ENCODE measurements around the gene LRMDA. TPM values are rescaled to one million over a fixed set of nuclear protein-coding genes. Genes with fewer than 3 reads are reported as not detected.

The LRMDA gene
- total RNA-seq, 1 donor from 2014 or later = 7.3 TPM

DNA sequence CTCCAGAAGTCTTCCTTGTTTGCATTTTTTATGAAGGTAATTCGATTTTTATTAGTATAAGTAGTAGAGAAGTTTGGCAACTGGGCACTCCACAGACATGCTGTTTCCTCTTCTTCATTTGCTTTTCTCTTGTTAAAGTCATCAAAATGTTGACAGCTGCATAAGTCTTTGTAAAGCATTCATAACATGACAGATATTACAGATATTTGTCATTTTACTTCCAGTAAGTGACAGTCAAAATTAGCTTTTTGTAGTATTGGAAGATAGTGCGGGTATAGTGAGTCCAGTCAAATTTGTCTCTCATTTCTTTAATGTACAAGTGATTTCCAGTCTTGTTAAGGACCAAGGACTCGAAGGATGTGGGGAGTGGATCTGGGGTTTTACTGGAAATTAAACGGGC, 247.1 kb downstream of the LRMDA start:
- no peaks in the 10 kb centered on the region for H3K9me3 ChIP-seq (ENCODE audit: control insufficient read depth in 3 of 3, low read length in 3 of 3)
- no peaks in the 10 kb centered on the region for H3K27me3 ChIP-seq (ENCODE audit: control insufficient read depth in 3 of 3, insufficient read depth in 3 of 3, low read length in 3 of 3)
- no peaks in the 10 kb centered on the region for H3K36me3 ChIP-seq (ENCODE audit: control insufficient read depth in 3 of 3, insufficient read depth in 3 of 3, low read length in 3 of 3)
- H3K27ac ChIP-seq (ENCODE audit: low read depth, low read length) = no peak overlapping the region
- H3K4me3 ChIP-seq (ENCODE audit: low read length in 3 of 3) = no peak overlapping the region
- no peaks in the 10 kb centered on the region for H3K4me1 ChIP-seq (ENCODE audit: control insufficient read depth in 3 of 3, insufficient read depth in 3 of 3, low read length in 3 of 3)
- no peak overlapping the region for H3K9ac ChIP-seq (ENCODE audit: low read depth in 1 of 3, low read length in 3 of 3)

DNA sequence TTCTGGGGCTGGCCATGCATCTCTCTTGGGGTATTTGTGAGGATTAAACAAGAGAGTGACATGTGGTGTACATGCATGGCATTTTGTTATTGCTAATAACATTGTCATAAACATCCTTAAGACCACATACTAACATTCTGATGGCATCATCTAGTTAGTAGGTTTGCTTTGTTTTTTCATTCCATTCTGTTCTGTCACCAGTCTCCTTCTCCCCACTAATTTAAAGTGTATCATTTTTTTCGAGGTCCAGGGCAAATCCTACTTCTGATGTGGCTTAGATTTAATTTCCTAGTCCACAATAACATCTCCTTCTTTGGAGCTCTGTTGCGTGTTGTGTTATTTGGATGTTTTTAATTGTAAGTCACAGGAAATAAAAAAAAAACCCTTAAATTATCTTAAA, 248.1 kb downstream of the LRMDA start:
- no peak overlapping the region for H3K27ac ChIP-seq (ENCODE audit: low read depth, low read length)
- H3K27me3 ChIP-seq (ENCODE audit: control insufficient read depth in 3 of 3, insufficient read depth in 3 of 3, low read length in 3 of 3) = no peaks in the 10 kb centered on the region
- no peak overlapping the region for H3K4me3 ChIP-seq (ENCODE audit: low read length in 3 of 3)
- H3K36me3 ChIP-seq (ENCODE audit: control insufficient read depth in 3 of 3, insufficient read depth in 3 of 3, low read length in 3 of 3) = no peaks in the 10 kb centered on the region
- no peaks in the 10 kb centered on the region for H3K9me3 ChIP-seq (ENCODE audit: control insufficient read depth in 3 of 3, low read length in 3 of 3)
- no peaks in the 10 kb centered on the region for H3K4me1 ChIP-seq (ENCODE audit: control insufficient read depth in 3 of 3, insufficient read depth in 3 of 3, low read length in 3 of 3)
- no peak overlapping the region for H3K9ac ChIP-seq (ENCODE audit: low read depth in 1 of 3, low read length in 3 of 3)

- Histone ChIP-seq H3K4me1 (ENCODE audit: control insufficient read depth in 3 of 3, insufficient read depth in 3 of 3, low read length in 3 of 3) (no peaks in the 10 kb centered on the region), H3K4me3 (ENCODE audit: low read length in 3 of 3) (no peak overlapping the region), H3K27ac (ENCODE audit: low read depth, low read length) (no peak overlapping the region), H3K9ac (ENCODE audit: low read depth in 1 of 3, low read length in 3 of 3) (no peak overlapping the region), H3K9me3 (ENCODE audit: control insufficient read depth in 3 of 3, low read length in 3 of 3) (no peaks in the 10 kb centered on the region), H3K36me3 (ENCODE audit: control insufficient read depth in 3 of 3, insufficient read depth in 3 of 3, low read length in 3 of 3) (no peaks in the 10 kb centered on the region), H3K27me3 (ENCODE audit: control insufficient read depth in 3 of 3, insufficient read depth in 3 of 3, low read length in 3 of 3) (no peaks in the 10 kb centered on the region)
These were observed 249.9 kb downstream of the LRMDA start for GRCh38 chr10:75681334-75681733.

GRCh38 chr10:75682649-75683557, 251.5 kb downstream of the LRMDA start:
- no peaks in the 10 kb centered on the region for H3K4me1 ChIP-seq (ENCODE audit: control insufficient read depth in 3 of 3, insufficient read depth in 3 of 3, low read length in 3 of 3)
- H3K4me3 ChIP-seq (ENCODE audit: low read length in 3 of 3) = no peak overlapping the region
- peaks cover 0 to 3% (median 0%) of the 10 kb centered on the region in 3 donors for H3K9me3 ChIP-seq (ENCODE audit: control insufficient read depth in 3 of 3, low read length in 3 of 3)
- no peaks in the 10 kb centered on the region for H3K27me3 ChIP-seq (ENCODE audit: control insufficient read depth in 3 of 3, insufficient read depth in 3 of 3, low read length in 3 of 3)
- H3K36me3 ChIP-seq (ENCODE audit: control insufficient read depth in 3 of 3, insufficient read depth in 3 of 3, low read length in 3 of 3) = no peaks in the 10 kb centered on the region
- no peak overlapping the region for H3K27ac ChIP-seq (ENCODE audit: low read depth, low read length)
- H3K9ac ChIP-seq (ENCODE audit: low read depth in 1 of 3, low read length in 3 of 3) = no peak overlapping the region

DNA sequence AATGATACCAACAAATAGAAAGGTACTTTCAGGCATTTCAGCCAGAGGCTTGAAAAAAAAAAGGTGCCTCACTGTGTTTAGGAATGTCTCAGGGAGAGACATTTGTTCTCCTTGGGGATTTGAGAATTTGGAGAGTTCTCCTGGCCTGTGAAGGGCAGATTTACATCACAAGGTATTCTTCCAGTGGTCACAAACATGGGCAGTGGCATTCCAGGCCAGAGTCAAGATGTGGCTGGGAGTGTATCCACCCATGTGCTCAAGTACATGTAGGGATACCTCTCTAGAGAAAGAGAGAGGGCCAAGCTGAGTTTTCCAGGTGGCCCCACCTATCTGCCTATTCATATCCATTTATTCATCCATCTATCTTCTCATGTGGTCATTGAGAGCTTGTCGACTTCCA, 253.8 kb downstream of the LRMDA start:
- peaks cover 0 to 3% (median 0%) of the 10 kb centered on the region in 3 donors for H3K9me3 ChIP-seq (ENCODE audit: control insufficient read depth in 3 of 3, low read length in 3 of 3)
- H3K27me3 ChIP-seq (ENCODE audit: control insufficient read depth in 3 of 3, insufficient read depth in 3 of 3, low read length in 3 of 3) = no peaks in the 10 kb centered on the region
- no peak overlapping the region for H3K9ac ChIP-seq (ENCODE audit: low read depth in 1 of 3, low read length in 3 of 3)
- no peaks in the 10 kb centered on the region for H3K4me1 ChIP-seq (ENCODE audit: control insufficient read depth in 3 of 3, insufficient read depth in 3 of 3, low read length in 3 of 3)
- no peak overlapping the region for H3K4me3 ChIP-seq (ENCODE audit: low read length in 3 of 3)
- H3K36me3 ChIP-seq (ENCODE audit: control insufficient read depth in 3 of 3, insufficient read depth in 3 of 3, low read length in 3 of 3) = no peaks in the 10 kb centered on the region
- no peak overlapping the region for H3K27ac ChIP-seq (ENCODE audit: low read depth, low read length)

DNA sequence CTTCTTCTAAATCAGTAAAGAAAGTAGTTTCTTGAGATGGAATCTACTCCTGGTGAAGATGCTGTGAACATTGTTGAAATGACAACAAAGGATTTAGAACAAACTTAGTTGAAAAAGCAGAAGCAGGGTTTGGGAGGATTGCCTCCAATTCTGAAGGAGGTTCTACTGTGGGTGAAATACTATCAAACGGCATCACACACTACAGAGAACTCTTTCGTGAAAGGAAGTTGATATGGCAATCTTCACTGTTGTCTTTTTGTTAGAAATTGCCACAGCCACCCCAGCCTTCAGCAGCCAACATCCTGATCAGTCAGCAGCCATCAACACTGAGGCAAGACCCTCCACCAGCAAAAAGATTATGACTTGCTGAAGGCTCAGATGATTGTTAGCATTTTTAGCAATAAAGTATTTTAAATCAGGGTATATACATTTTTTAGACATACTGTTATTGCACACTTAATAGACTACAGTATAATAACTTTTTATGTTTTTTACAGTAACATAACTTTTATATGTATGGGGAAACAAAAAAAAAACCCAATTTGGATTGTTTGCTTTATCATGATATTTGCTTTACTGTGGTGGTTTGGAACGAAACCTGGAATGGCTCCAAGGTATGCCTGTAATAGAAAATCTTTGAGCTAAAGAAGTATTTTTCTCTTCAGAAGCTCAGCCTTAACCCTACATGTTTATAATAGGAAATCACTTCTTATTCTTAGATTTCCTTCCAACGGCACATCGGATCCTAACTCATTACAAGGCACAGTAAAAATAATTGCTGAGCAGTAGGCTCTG, 257.3 kb downstream of the LRMDA start:
- Histone ChIP-seq H3K4me1 (ENCODE audit: control insufficient read depth in 3 of 3, insufficient read depth in 3 of 3, low read length in 3 of 3) (no peaks in the 10 kb centered on the region), H3K9me3 (ENCODE audit: control insufficient read depth in 3 of 3, low read length in 3 of 3) (peaks cover 0 to 3% (median 0%) of the 10 kb centered on the region in 3 donors), H3K4me3 (ENCODE audit: low read length in 3 of 3) (no peak overlapping the region), H3K9ac (ENCODE audit: low read depth in 1 of 3, low read length in 3 of 3) (no peak overlapping the region), H3K27ac (ENCODE audit: low read depth, low read length) (no peak overlapping the region), H3K27me3 (ENCODE audit: control insufficient read depth in 3 of 3, insufficient read depth in 3 of 3, low read length in 3 of 3) (no peaks in the 10 kb centered on the region), H3K36me3 (ENCODE audit: control insufficient read depth in 3 of 3, insufficient read depth in 3 of 3, low read length in 3 of 3) (no peaks in the 10 kb centered on the region)

GRCh38 chr10:75693489-75693888, 262.1 kb downstream of the LRMDA start:
- no peaks in the 10 kb centered on the region for H3K27me3 ChIP-seq (ENCODE audit: control insufficient read depth in 3 of 3, insufficient read depth in 3 of 3, low read length in 3 of 3)
- no peaks in the 10 kb centered on the region for H3K36me3 ChIP-seq (ENCODE audit: control insufficient read depth in 3 of 3, insufficient read depth in 3 of 3, low read length in 3 of 3)
- no peaks in the 10 kb centered on the region for H3K9me3 ChIP-seq (ENCODE audit: control insufficient read depth in 3 of 3, low read length in 3 of 3)
- no peaks in the 10 kb centered on the region for H3K4me1 ChIP-seq (ENCODE audit: control insufficient read depth in 3 of 3, insufficient read depth in 3 of 3, low read length in 3 of 3)
- no peak overlapping the region for H3K4me3 ChIP-seq (ENCODE audit: low read length in 3 of 3)
- no peak overlapping the region for H3K27ac ChIP-seq (ENCODE audit: low read depth, low read length)
- H3K9ac ChIP-seq (ENCODE audit: low read depth in 1 of 3, low read length in 3 of 3) = no peak overlapping the region

GRCh38 chr10:75694269-75694668, 262.8 kb downstream of the LRMDA start:
- H3K27me3 ChIP-seq (ENCODE audit: control insufficient read depth in 3 of 3, insufficient read depth in 3 of 3, low read length in 3 of 3) = no peaks in the 10 kb centered on the region
- H3K9ac ChIP-seq (ENCODE audit: low read depth in 1 of 3, low read length in 3 of 3) = no peak overlapping the region
- no peaks in the 10 kb centered on the region for H3K9me3 ChIP-seq (ENCODE audit: control insufficient read depth in 3 of 3, low read length in 3 of 3)
- H3K27ac ChIP-seq (ENCODE audit: low read depth, low read length) = no peak overlapping the region
- H3K4me3 ChIP-seq (ENCODE audit: low read length in 3 of 3) = no peak overlapping the region
- H3K36me3 ChIP-seq (ENCODE audit: control insufficient read depth in 3 of 3, insufficient read depth in 3 of 3, low read length in 3 of 3) = no peaks in the 10 kb centered on the region
- no peaks in the 10 kb centered on the region for H3K4me1 ChIP-seq (ENCODE audit: control insufficient read depth in 3 of 3, insufficient read depth in 3 of 3, low read length in 3 of 3)

DNA sequence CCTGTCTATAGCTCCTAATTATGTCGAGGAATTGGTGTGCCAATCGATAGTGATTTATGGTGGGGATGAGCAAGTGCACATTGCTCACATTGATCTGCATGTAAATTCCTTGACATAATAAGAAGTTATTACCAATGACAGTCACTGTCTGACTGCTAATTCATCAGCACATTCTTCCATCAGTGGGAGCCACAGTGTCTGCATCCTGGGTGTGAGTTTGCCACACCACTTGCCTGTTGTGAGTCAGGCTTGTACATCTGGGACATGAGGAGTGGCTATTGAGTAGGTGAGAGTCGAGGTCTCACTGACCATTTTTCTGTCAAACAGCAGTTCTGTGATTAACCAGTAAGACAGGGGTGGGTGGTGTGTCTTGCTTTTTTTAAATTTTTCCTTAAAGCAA, 263.4 kb downstream of the LRMDA start:
- no peaks in the 10 kb centered on the region for H3K4me1 ChIP-seq (ENCODE audit: control insufficient read depth in 3 of 3, insufficient read depth in 3 of 3, low read length in 3 of 3)
- no peak overlapping the region for H3K4me3 ChIP-seq (ENCODE audit: low read length in 3 of 3)
- H3K27ac ChIP-seq (ENCODE audit: low read depth, low read length) = no peak overlapping the region
- no peaks in the 10 kb centered on the region for H3K27me3 ChIP-seq (ENCODE audit: control insufficient read depth in 3 of 3, insufficient read depth in 3 of 3, low read length in 3 of 3)
- H3K36me3 ChIP-seq (ENCODE audit: control insufficient read depth in 3 of 3, insufficient read depth in 3 of 3, low read length in 3 of 3) = no peaks in the 10 kb centered on the region
- H3K9ac ChIP-seq (ENCODE audit: low read depth in 1 of 3, low read length in 3 of 3) = no peak overlapping the region
- H3K9me3 ChIP-seq (ENCODE audit: control insufficient read depth in 3 of 3, low read length in 3 of 3) = peaks cover 0 to 3% (median 1%) of the 10 kb centered on the region in 3 donors

DNA sequence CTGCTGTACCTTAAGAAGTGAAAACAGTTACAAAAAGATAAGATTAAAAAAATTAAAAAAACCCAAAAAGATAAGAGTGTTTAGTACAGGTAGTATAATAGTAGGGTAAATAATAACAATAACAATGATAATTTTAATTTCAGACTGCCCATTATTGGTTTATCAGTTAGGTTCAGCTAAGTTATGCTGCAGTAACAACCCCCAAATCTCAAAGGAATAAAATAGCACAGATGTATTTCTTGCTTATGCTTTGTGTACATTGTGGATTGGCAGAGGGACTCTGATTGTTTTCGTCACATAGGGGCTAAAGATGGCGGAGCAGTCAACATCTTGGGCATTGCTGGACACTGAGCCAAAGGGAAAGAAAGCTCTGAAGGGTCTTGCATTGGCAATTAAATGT, 264.6 kb downstream of the LRMDA start:
- Histone ChIP-seq H3K9ac (ENCODE audit: low read depth in 1 of 3, low read length in 3 of 3) (no peak overlapping the region), H3K27ac (ENCODE audit: low read depth, low read length) (no peak overlapping the region), H3K4me3 (ENCODE audit: low read length in 3 of 3) (no peak overlapping the region), H3K4me1 (ENCODE audit: control insufficient read depth in 3 of 3, insufficient read depth in 3 of 3, low read length in 3 of 3) (no peaks in the 10 kb centered on the region), H3K9me3 (ENCODE audit: control insufficient read depth in 3 of 3, low read length in 3 of 3) (peaks cover 0 to 3% (median 2%) of the 10 kb centered on the region in 3 donors), H3K36me3 (ENCODE audit: control insufficient read depth in 3 of 3, insufficient read depth in 3 of 3, low read length in 3 of 3) (no peaks in the 10 kb centered on the region), H3K27me3 (ENCODE audit: control insufficient read depth in 3 of 3, insufficient read depth in 3 of 3, low read length in 3 of 3) (no peaks in the 10 kb centered on the region)
